Activated T-helper 17 cell treated with anti-CD3 and anti-CD28 coated beads, Interleukin-2, amount 50 U/mL, for 72 hours (primary cell): ENCODE measurements around the gene NUTF2. TPM values are rescaled to one million over a fixed set of nuclear protein-coding genes. Genes with fewer than 3 reads are reported as not detected.

Experiments
- ATAC-seq: fragments of 150-1000 bp; cut with Tn5 transposase; replicated peaks from 2 replicates; pipeline ENCODE4 v1.10.0; 2021; ENCODE audit warnings: mild to moderate bottlenecking, moderate library complexity
- H3K27ac Mint-ChIP-seq: one replicate; pipeline ENCODE4 v1.8.0; 2022; ENCODE audit warnings: mixed read lengths
- H3K27me3 Mint-ChIP-seq: one replicate; pipeline ENCODE4 v1.8.0; 2022; ENCODE audit warnings: mixed read lengths
- H3K36me3 Mint-ChIP-seq: one replicate; pipeline ENCODE4 v1.8.0; 2022; ENCODE audit warnings: low read depth, mild to moderate bottlenecking, mixed read lengths
- H3K4me1 Mint-ChIP-seq: one replicate; pipeline ENCODE4 v1.8.0; 2022; ENCODE audit warnings: mixed read lengths
- H3K4me3 Mint-ChIP-seq: one replicate; pipeline ENCODE4 v1.8.0; 2022; ENCODE audit warnings: mild to moderate bottlenecking, mixed read lengths
- H3K9me3 Mint-ChIP-seq: one replicate; pipeline ENCODE4 v1.8.0; 2022; ENCODE audit warnings: mixed read lengths
- total RNA-seq, 2 donors: library from RNA; stranded (reverse); gene quantifications; one replicate each; pipeline ENCODE4 v1.2.3, GENCODE V29; 2022

Gene NUTF2
- 100 to 1,000 TPM in 1 of 2 donors, 10 to 100 TPM in 1; 82.9 to 175 TPM for total RNA-seq

DNA sequence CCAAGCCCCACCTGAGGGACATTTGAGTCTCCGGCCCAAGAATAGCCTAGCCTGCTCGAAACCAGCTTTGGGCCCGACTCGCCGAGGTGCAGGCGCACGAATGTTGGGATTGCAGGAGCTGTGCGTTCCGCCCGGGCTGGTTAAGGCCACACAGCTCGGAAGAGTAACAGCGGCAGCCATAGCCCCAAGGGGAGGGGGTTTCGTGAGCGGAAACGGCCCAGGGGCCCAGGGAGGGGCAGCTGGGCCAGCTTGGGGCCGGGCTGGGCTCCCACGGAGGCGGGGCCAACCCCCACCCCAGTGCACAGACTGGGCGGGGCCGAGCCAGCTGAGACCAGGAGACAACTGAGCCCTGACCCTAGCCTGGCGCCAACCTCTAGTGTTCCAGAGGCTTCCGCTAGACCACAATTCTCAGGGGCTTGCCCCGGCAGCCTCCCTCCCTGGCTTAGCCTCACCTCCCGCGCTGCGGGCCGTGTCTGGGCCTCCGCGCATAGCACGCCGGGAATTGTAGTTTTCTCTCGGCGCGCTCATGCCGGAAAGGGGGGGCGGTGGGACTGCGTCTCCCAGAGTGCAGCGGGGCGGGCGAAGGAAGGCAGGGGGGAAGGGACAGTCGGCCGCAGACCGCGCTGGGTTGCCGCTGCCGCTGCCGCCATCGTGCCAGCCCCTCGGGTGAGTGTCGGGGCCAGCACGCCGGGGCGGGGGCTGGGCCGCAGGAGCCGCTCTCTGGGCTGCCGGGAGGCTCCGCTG is at the start of gene NUTF2:
TSS of gene NUTF2 (plus strand) at position 614 of the 744 bp plus-strand sequence. CDS start 18,198 bp downstream, outside the sequence.
- peaks cover 43% of the 10 kb centered on the region for H3K36me3 Mint-ChIP-seq
- peak within 1 kb of the TSS; percentile 88 for H3K4me3 Mint-ChIP-seq
- H3K27me3 Mint-ChIP-seq: no peaks in the 10 kb centered on the region
- no peaks in the 10 kb centered on the region for H3K9me3 Mint-ChIP-seq
- H3K4me1 Mint-ChIP-seq: peaks cover 12% of the 10 kb centered on the region
- peak; percentile 78 for ATAC-seq
- peak within 1 kb of the TSS; percentile 91 for H3K27ac Mint-ChIP-seq

DNA sequence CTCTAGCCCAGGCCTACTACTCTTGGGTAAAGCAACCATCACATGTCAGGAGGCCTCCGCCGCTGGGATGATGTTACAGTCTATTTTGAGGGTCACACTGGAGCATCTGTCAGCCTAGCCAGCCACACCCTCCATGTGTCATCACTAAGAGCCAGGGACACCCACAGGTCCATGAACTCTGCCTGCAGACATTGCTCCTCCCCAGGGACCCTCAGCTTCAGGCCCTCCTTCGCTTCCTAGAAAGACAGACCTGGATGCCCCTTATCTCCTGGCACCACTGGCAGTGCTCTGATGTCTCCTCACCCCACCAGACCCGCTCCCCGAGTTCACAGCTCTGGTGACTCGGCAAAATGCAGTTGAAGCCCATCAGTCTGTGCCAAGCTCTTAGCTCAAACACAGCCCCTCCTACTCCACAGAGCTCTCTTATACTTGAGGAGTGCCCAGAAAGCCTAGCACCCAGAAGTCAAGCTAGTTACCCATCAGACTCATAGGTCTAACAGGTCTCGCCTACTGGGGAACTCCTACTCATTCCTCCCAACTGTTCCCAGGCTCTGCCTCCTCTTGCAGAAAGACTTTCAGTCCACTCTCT is 46.3 kb upstream of the NUTF2 start:
- Mint-ChIP-seq H3K27me3 (no peaks in the 10 kb centered on the region), H3K4me3 (no peak overlapping the region), H3K9me3 (no peaks in the 10 kb centered on the region), H3K36me3 (peaks cover 85% of the 10 kb centered on the region), H3K27ac (peak overlapping the region; percentile 76), H3K4me1 (peaks cover 45% of the 10 kb centered on the region)
- ATAC-seq: no peak

DNA sequence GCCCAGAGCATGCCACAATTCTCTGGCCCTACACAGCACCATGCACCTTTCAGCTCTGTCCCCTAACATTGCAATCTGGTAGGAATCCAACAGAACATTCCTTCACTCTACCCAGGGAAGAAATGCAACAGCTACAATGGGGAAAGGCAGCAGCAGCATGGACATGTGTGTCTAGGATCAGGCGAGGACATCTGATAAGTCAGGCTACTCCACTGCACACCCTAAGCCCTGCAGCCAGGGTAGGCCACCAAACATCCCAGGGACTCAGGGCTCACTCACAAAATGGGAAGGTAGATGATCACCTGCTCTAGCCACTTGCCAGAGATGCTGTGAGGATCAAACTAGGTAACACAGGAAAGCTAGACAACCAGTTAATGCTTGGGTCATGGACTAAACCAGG is 45.5 kb upstream of the NUTF2 start:
- Mint-ChIP-seq H3K4me1 (peaks cover 45% of the 10 kb centered on the region), H3K36me3 (peaks cover 86% of the 10 kb centered on the region), H3K27ac (peak overlapping the region; percentile 76), H3K27me3 (no peaks in the 10 kb centered on the region), H3K4me3 (peak overlapping the region; percentile 66), H3K9me3 (no peaks in the 10 kb centered on the region)
- no peak for ATAC-seq

DNA sequence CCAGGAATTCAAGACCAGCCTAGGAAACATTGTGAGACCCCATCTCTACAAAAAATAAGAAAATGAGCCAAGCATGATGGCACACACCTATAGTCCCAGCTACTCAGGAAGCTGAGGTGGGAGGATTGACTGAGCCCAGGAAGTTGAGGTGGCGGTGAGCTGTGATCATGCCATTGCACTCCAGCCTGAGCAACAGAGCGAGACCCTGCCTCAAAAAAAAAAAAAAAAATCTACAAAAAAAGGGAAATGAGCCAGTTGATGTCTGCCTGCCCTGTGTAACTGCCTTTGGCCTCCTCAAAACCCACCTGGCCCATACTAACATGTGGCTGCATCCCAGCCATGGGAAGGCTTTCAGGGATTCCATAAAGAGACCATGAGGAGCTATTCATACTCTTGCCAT is 44.9 kb upstream of the NUTF2 start:
- Mint-ChIP-seq H3K27me3 (no peaks in the 10 kb centered on the region), H3K27ac (peak overlapping the region; percentile 76), H3K4me1 (peaks cover 39% of the 10 kb centered on the region), H3K9me3 (no peaks in the 10 kb centered on the region), H3K4me3 (peak overlapping the region; percentile 66), H3K36me3 (peaks cover 79% of the 10 kb centered on the region)
- no peak for ATAC-seq

DNA sequence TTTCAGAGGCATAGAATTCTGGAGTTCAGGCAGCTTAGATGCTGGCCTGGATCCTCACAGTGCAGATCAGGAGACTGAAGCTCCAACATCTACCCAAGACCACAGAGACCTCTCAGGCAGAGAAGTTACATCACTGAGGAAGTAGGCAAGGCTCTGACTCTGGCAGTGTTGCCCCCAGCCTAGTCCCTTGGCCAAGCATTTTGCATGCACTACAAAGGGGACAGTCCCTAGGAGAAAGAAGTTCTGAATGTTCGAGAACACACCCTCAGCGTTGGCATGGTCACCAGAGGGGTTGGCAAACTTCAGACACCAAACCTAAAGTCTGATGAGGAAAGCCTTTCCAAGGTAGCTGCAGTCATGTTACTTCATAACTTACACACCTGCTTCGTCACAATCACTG is 42.8 kb upstream of the NUTF2 start:
- ATAC-seq: no peak
- Mint-ChIP-seq H3K27ac (no peak overlapping the region), H3K9me3 (no peaks in the 10 kb centered on the region), H3K36me3 (peaks cover 65% of the 10 kb centered on the region), H3K4me1 (peaks cover 32% of the 10 kb centered on the region), H3K27me3 (no peaks in the 10 kb centered on the region), H3K4me3 (peak overlapping the region; percentile 77)

DNA sequence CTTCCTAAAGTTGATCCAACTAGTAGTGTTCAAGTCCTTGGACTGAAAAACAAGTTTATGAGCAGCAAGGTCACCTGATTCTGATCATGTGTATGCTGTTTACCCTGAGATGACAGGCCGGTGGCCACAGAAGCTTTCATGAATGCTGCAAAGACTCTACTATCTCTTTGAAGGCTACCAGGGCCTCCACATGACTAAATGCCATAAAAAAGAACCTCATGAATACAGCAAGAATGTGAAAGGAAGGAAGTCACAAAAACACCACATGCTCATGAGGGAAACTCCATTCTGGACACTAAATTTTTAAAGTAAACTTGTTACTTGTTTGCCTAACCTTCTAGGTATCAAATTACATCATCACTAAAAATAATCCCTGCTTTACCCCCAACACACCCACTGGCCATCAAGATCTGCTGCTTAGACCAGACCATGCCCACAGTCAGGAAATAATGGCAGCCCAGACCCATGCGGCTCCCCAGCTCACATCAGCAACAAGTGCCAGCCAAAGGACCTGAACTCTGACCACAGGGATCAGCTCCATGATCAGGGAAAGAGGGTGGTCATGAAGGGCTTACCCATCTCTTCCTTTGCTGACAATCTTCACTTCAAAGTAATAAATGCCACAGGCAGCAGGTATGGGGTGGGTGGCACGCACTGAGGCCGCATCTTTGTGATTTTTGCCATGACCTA is 41.7 kb upstream of the NUTF2 start:
- H3K27me3 Mint-ChIP-seq: no peaks in the 10 kb centered on the region
- H3K4me1 Mint-ChIP-seq: peaks cover 27% of the 10 kb centered on the region
- H3K27ac Mint-ChIP-seq: peak overlapping the region; percentile 57
- H3K36me3 Mint-ChIP-seq: peaks cover 55% of the 10 kb centered on the region
- ATAC-seq: no peak
- H3K4me3 Mint-ChIP-seq: peak overlapping the region; percentile 77
- no peaks in the 10 kb centered on the region for H3K9me3 Mint-ChIP-seq

DNA sequence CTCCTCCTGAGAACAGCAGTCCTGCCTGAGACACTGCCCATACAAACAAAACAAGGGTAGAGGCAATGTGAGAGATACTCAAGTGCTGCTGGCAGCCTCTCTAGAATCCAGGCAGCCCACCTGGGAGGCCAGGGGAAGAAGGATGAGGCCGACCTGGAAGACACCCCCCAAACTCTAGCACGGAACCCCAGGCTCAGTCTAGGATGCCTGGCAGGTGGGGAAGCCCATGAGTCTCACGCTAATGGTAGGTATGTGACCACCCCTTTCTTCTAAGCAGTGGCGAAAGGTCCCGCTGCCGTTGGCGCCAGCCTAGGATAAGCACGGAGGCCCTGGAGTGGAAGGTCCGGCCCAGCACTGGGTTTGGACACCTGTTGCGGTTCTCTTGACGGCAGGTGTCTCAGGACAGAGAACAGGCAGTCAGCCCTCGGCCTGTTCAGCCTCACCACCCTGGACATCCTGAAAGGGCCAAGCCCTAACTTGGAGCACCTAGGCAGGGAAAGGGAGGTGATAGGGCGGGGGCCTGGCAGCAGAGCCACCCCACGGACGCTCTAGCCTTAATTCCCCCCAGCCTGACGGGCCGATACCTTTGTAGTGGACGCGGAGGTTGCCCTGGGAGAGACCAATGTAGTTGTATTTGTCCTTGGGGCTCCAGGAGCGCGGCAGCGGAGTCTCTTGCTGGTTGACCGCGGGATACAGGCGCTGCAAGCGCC is 40.9 kb upstream of the NUTF2 start:
- no peaks in the 10 kb centered on the region for H3K27me3 Mint-ChIP-seq
- H3K36me3 Mint-ChIP-seq: peaks cover 46% of the 10 kb centered on the region
- H3K9me3 Mint-ChIP-seq: no peaks in the 10 kb centered on the region
- H3K4me3 Mint-ChIP-seq: peak overlapping the region; percentile 77
- peak overlapping the region; percentile 57 for H3K27ac Mint-ChIP-seq
- peaks cover 21% of the 10 kb centered on the region for H3K4me1 Mint-ChIP-seq
- no peak for ATAC-seq

DNA sequence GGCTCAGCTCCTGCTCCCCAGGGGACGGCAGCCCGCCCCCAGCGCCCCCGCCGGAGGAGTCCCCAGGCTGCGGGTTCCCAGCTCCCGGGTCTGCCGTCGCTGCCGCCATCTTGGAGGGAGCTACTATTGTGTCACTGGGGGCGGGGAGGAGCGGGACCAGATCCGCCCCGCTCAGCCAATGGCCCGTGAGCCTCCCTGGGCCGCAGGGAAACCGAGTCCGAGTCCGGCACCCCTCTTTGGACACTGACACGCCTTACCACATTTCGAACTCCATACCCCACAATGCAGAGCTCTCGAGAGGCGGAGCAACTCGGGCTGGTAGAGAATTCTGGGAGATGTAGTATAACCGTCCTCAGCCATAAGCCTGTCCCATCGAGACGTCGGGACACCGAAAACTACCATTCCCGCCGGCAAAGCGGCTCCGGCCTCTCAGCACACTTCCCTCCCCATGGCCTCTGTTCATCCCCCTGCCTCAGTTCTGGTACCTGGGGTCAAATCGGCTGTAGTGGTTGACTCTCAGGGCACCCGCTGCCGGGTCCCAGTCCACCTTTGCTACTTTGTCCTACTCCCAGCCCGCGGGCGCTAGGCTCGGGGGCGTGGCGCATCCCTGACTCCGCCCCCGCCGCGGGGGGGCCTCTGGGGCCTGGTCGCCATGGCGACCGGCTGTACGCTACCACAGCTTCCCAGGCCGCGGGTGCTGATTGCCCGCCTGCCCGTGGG is 40.1 kb upstream of the NUTF2 start, which contains the start of the genes RANBP10 and TSNAXIP1:
TSS of gene RANBP10 (minus strand) at position 133 of the 720 bp plus-strand sequence. CDS start at position 109, 24 bp downstream.
TSS of gene TSNAXIP1 (plus strand) at position 462 of the 720 bp plus-strand sequence. CDS start 261 bp downstream, outside the sequence.
- peaks cover 41% of the 10 kb centered on the region for H3K36me3 Mint-ChIP-seq

DNA sequence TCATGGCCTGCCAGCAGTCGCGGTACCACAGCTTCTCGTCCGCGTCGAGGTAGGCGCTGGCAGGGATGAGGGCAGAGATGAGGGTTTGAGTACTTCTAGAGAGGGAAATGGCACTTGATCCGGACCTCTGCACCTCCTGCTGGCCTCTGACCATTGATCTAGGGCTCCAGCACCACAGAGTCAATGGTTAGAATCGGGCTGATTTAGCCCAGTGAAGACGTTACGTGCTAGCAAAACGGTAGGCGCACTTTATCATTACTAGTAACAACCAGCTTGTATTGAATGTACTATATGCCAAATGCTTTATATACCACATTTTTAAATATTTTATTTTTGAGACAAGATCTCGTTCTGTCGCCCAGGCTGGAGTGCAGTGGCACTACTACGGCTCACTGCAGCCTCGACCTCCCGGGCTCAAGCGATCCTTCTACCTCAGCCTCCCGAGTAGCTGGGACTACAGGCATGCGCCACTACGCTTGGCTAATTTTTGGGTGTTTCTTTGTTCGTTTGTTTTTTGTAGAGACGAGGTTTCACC is 39.5 kb upstream of the NUTF2 start:
- no peaks in the 10 kb centered on the region for H3K27me3 Mint-ChIP-seq
- peaks cover 12% of the 10 kb centered on the region for H3K4me1 Mint-ChIP-seq
- no peaks in the 10 kb centered on the region for H3K9me3 Mint-ChIP-seq
- H3K27ac Mint-ChIP-seq: peak overlapping the region; percentile 57
- no peak for ATAC-seq
- H3K36me3 Mint-ChIP-seq: peaks cover 35% of the 10 kb centered on the region
- H3K4me3 Mint-ChIP-seq: peak overlapping the region; percentile 77

More for the DNA sequence above, 40.1 kb upstream of the NUTF2 start, which contains the start of the genes RANBP10 and TSNAXIP1:
- Mint-ChIP-seq H3K9me3 (no peaks in the 10 kb centered on the region), H3K27me3 (no peaks in the 10 kb centered on the region), H3K4me1 (peaks cover 18% of the 10 kb centered on the region), H3K27ac (peak within 1 kb of the TSS; percentile 57), H3K4me3 (peak within 1 kb of the TSS; percentile 77)
- peak; percentile 96 for ATAC-seq

DNA sequence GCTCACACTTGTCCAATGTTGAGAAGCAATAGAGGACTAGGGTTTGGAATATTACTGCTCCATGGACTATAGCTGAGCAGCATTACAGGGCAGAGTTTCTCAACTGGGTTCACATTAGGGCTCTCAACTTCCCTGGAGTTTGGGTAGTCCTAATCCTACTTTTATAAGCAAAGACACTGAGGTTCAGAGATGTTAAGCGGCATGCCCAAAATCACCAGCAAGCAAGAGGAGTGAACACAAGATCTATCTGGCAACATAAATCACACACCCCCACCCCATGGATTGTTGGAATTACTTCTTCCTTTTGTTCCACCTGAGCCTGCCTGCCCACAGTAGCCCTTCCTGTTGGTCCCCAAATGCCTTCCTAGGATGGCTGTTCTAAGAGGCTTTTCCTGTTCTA is 34.8 kb upstream of the NUTF2 start:
- no peaks in the 10 kb centered on the region for H3K9me3 Mint-ChIP-seq
- no peaks in the 10 kb centered on the region for H3K4me1 Mint-ChIP-seq
- no peak overlapping the region for H3K27ac Mint-ChIP-seq
- no peak overlapping the region for H3K4me3 Mint-ChIP-seq
- no peak for ATAC-seq
- no peaks in the 10 kb centered on the region for H3K27me3 Mint-ChIP-seq
- H3K36me3 Mint-ChIP-seq: no peaks in the 10 kb centered on the region

DNA sequence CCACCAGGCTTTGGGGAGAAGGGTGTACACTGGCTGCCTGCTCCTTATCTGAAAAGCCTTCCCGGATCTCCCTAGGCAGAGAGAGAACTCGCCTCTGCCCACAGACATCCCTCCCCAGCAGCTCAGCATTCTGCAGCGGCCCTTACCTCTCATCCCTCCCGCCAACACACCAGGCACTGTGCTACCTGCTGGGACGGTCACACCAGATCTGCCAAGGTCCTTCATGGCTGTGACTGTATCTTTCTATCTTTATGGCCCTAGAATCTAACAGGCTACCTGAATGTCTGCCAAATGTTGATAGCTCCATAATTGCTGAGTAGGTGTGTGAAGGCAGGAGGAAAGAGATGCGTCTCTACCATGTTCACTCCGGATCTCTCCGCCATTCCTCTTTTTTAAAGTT is 32.2 kb upstream of the NUTF2 start:
- Mint-ChIP-seq H3K4me1 (no peaks in the 10 kb centered on the region), H3K9me3 (no peaks in the 10 kb centered on the region), H3K36me3 (no peaks in the 10 kb centered on the region), H3K27ac (no peak overlapping the region), H3K4me3 (no peak overlapping the region), H3K27me3 (no peaks in the 10 kb centered on the region)
- ATAC-seq: no peak

DNA sequence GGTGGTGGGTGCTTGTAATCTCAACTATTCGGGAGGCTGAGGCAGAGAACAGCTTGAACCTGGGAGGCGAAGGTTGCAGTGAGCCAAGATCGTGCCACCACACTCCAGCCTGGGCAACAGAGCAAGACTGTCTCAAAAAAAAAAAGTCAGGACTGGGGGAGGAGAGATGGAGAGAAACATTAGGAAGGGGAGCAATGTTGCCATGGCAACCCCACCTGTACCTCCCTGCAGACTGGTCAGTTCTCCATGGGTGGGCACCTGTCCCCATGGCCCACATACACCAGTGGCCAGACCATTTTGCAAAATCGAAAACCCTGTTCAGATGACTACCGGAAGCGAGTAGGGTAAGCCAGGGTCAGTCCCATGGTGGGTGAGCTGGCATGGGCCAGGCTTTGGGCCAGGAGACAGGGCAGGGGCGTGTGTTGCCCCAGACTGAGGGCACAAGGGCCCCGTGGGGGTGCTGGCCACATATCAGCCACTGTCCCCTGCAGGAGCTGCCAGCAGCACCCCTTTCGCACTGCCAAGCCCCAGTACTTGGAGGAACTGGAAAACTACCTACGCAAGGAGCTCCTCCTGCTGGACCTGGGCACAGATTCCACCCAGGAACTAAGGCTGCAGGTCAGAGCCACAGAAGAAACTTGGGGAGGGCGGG is 26.0 kb upstream of the NUTF2 start:
- Mint-ChIP-seq H3K4me3 (no peak overlapping the region), H3K27ac (no peak overlapping the region), H3K27me3 (no peaks in the 10 kb centered on the region), H3K9me3 (no peaks in the 10 kb centered on the region), H3K36me3 (no peaks in the 10 kb centered on the region), H3K4me1 (no peaks in the 10 kb centered on the region)
- ATAC-seq: no peak

DNA sequence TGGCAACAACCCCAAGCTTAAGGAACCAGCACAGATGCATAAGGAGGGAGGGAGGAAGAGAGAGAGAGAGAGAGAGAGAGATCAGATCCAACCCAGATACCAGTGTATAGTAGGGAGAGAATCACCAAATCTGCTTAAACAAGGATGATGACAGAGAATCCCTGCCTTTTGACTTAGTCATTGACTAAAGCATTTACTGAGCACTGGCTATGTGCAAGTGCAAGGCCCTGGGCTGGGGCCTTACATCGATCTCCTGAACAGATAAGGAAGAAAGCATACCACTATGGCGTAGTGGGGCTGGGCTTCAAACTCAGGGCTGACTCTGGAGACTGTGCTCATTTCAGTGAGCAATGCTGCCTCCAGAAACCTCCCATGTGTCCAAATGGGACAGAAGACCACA is 24.2 kb upstream of the NUTF2 start:
- Mint-ChIP-seq H3K4me1 (no peaks in the 10 kb centered on the region), H3K36me3 (no peaks in the 10 kb centered on the region), H3K9me3 (no peaks in the 10 kb centered on the region), H3K4me3 (no peak overlapping the region), H3K27me3 (no peaks in the 10 kb centered on the region), H3K27ac (no peak overlapping the region)
- ATAC-seq: no peak
